ENCODE results near the gene CRTC1.
"Not testable (repeated sequence)": the region's sequence is repeated elsewhere in the genome, so short reads cannot be mapped to it uniquely, and the experiment has no call there.

CRTC1 gene

DNA sequence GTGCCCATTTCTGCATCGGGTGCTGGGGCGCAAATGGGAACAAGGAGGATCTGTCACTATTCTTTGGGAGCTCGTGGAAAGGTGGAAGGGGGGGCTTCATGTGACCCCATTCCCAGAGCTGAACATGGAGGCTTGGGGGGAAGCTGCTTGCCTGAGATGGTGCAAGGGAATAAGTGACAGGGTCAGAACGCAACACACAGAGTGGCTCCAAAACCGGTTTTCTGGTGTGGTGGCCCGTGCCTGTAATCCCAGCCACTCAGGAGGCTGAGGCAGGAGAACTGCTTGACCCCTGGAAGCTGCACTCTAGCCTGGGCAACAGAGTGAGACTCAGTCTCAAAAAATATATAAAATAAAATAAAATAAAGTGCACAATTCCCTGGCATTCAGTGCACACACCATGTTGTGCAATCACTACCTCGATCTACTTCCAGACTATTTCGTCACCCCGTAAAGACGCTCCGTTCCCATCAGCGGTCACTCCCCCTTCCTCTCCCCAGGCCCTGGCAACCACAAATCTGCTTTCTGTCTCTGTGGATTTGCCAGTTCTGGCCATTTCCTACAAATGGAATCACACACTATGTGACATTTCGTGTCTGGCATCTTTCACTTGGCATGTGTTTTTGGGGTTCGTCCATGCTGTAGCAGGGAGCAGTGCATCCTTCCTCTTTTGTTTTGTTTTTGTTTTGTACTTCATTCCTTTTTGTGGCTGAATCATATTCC, 125.8 kb downstream of the CRTC1 start:
- no peak overlapping the region for H3K4me3 ChIP-seq
- H3K27ac ChIP-seq: peak overlapping the region in 6 of 21 experiments; percentile 14 to 75 (median 48)

DNA sequence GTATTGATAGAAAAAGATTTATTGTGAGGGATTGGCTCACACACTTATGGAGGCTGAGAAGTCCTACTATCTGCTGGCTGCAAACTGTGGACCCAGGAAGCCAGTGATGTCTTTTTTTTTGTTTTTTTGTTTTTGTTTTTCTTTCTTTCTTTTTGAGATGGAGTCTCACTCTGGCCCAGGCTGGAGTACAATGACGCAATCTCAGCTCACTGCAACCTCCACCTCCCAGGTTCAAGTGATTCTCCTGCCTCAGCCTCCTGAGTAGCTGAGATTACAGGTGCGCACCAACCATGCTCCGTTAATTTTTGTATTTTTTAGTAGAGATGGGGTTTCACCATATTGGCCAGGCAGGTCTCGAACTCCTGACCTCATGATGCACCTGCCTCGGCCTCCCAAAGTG, 128.2 kb downstream of the CRTC1 start:
- H3K4me3 ChIP-seq, H3K27ac ChIP-seq: not testable (repeated sequence)

DNA sequence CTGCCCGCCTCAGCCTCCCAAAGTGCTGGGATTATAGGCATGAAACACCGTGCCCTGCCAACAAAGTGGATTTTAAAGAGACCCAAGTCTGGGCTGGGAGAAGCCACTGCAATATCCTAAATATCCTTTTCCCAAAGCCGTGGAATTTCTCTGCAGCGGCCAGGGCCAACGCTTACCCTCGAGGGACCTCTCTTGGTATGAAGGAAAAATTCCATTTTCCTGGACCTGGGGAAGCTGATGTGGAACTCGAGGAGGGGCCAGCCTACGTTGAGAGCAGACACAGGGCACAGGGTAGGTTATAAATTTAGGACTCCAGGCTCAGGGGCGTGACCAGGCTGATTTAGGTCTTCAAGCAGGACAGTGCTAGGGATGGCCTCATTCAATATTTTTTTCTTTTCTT, 130.6 kb downstream of the CRTC1 start:
- Histone ChIP-seq H3K27ac (peak overlapping the region in 1 of 21 experiments; percentile 21), H3K4me3 (no peak overlapping the region)

DNA sequence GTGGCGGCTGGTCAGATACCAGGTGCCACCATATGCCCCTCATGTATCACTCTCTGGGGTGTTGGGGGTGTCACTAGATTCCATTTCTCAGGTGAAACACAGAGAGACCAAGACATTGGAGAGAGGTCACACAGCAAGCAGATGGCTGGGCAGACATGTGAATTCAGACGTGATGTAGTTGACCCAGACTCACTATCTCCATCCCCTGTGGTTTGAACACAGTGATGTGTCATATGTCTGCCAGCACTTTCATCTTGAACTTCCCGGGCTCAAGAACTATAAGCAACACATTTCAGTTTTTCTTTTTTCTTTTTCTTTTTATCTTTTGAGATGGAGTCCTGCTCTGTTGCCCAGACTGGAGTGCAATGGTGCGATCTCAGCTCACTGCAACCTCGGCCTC, 132.2 kb downstream of the CRTC1 start:
- Histone ChIP-seq H3K4me3 (no peak overlapping the region), H3K27ac (no peak overlapping the region)

DNA sequence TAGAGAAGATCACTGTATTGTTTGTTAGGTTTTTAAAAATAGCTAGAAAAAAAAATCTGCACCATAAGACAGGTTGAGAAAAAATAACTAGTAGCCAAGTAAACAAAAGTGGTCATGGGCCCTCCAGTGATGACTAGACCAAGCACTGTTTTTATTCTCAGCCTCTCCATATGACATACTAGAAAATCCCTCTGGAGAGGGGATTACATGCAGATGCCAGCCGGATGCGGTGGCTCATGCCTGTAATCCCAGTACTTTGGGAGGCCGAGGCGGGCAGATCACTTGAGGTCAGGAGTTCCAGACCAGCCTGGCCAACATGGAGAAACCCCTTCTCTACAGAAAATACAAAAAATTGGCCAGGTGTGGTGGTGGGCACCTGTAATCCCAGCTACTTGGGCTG, 133.2 kb downstream of the CRTC1 start:
- H3K27ac ChIP-seq, H3K4me3 ChIP-seq: not testable (repeated sequence)

DNA sequence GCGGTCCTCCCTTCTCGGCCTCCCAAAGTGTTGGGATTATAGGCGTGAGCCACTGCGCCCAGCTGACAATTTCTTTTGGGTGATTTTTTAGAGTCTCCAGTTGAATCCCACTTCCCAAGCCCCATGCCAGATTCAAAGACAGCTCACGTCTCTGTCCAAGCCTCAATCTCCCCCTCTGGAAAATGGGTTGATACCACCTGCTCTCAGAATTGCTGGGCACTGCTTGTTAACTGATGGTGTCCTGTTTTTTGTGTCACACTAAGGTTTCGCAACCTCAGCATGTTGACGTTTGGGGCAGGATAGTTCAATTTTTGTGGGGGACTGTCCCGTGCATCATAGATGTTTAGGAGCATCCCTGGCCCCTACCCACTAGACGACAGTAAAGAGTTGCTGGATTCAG, 134.1 kb downstream of the CRTC1 start:
- Histone ChIP-seq H3K27ac (no peak overlapping the region), H3K4me3 (no peak overlapping the region)

DNA sequence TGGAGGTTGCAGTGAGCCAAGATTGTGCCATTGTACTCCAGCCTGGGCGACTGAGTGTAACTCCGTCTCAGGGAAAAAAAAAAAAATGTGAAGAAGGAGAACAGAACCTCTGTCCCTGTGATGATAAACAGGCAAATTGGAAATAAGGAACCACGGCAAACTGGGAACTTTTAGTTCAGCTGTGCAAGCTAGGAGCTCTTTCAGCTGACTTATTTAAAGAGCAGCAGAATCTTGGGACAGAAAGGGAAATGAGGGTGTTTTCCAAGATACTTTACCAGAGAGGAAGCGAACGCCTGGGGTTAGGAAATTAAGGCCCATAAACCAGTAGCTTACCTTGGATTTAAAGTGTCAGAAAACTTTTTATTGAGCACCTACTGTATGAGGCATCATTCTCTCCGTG, 145.3 kb downstream of the CRTC1 start:
- no peak overlapping the region for H3K4me3 ChIP-seq
- no peak overlapping the region for H3K27ac ChIP-seq

DNA sequence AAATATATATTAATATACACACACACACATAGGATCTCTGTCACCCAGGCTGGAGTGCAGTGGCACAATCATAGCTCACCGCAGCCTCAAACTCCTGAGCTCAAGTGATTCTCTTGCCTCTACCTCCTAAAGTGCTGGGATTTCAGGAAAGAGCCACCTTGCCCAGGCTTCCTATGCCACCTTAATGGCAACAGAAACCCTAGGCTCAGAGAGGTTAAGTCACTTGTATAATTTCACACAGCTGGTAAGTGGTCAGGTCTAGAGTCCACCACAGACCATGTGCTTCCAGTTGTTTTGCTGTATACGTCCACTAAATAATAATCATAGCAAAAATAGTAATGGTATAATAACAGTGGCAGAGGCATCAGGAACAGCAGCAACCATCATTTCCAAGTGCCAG, 147.0 kb downstream of the CRTC1 start:
- no peak overlapping the region for H3K27ac ChIP-seq
- H3K4me3 ChIP-seq: no peak overlapping the region

DNA sequence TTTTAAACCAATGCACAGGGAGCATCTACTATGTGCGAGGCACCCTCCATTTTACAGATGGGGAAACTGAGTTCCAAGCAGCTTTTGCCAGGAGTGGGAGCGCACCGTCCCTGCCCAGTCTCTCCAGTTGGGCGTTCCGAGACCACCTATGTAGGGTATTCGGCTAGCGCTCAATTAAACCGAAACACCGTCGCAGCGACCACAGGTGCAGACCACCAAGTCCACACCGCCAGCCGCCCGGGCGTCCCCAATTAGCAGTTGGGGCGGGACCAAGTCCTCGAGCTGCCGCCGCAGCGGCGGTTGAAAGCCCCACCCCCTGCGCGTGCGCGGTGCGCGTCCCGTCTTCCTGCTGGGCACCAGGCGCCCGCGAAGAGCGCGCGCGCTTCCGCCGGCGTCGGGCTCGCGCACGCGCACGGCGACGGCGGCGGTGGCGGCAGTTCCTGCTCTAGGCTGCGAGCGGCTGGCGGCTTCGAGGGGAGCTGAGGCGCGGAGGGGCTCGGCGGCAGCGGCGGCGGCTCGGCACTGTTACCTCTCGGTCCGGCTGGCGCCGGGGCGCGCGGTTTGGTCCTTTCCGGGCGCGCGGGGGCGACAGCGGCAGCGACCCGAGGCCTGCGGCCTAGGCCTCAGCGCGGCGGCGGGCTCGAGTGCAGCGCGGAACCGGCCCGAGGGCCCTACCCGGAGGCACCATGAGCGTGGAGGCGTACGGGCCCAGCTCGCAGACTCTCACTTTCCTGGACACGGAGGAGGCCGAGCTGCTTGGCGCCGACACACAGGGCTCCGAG, 148.2 kb downstream of the CRTC1 start, which contains the start of gene UPF1:
Gene UPF1 (plus strand): TSS at position 436 of the 782 bp plus-strand sequence. CDS start 251 bp downstream, at position 687.
- Histone ChIP-seq H3K4me3 (peak within 1 kb of the TSS; percentile 77 to 93 (median 82)), H3K27ac (peak within 1 kb of the TSS; percentile 85 to 98 (median 94))

Measured in skin epidermis (tissue), 12 donors.